Prostate gland (tissue), 2 donors: ENCODE results near the gene HMX3. TPM values are rescaled to one million over a fixed set of nuclear protein-coding genes. Genes with fewer than 3 reads are reported as not detected.

ENCODE experiments used
- DNase-seq: peaks from one replicate; pipeline ENCODE4 v3.0.0-alpha.2; 2019; ENCODE audit warnings: low spot score
- H3K27ac ChIP-seq, 2 donors: fragments of 200-600 bp; sonication (generic); 2 replicates each; pipeline ENCODE4 v1.5.1; 2017 to 2019
- H3K27me3 ChIP-seq: fragments of 200-600 bp; sonication (generic); replicated peaks from 2 replicates; pipeline ENCODE4 v1.5.1; 2019; ENCODE audit not compliant: insufficient read depth
- H3K36me3 ChIP-seq, 2 donors: fragments of 200-600 bp; sonication (generic); 1 replicate in 1 of 2; 2 replicates in 1 of 2; pipeline versions ENCODE4 v1.5.1 to v1.8.1; 2017 to 2019
- H3K4me1 ChIP-seq: fragments of 200-600 bp; sonication (generic); replicated peaks from 2 replicates; pipeline ENCODE4 v1.5.1; 2019
- H3K4me3 ChIP-seq, 2 donors: fragments of 200-600 bp; sonication (generic); 2 replicates each; pipeline ENCODE4 v1.5.1; 2017 to 2019
- H3K9me3 ChIP-seq: fragments of 200-600 bp; sonication (generic); 2 replicates; pipeline ENCODE4 v1.5.1; 2017
- CTCF ChIP-seq, 4 experiments: fragments of 200-600 bp in 2 of 4; fragments of 450-650 bp in 2 of 4; sonication (generic) in 2 of 4; IDR thresholded peaks; 1 replicate in 3 of 4; 2 replicates in 1 of 4; pipeline ENCODE4 v1.5.1; 2016 to 2019; ENCODE audit warnings: antibody characterized with exemption in 4 of 4, mild to moderate bottlenecking in 2 of 4, moderate library complexity in 2 of 4
- POLR2A ChIP-seq: fragments of 450-650 bp; IDR thresholded peaks from one replicate; pipeline ENCODE4 v1.6.1; 2016; ENCODE audit warnings: antibody characterized with exemption, mild to moderate bottlenecking
- POLR2AphosphoS5 ChIP-seq: sonication (generic); formaldehyde crosslinking; IDR thresholded peaks from one replicate; pipeline ENCODE4 v1.6.1; 2017; ENCODE audit warnings: antibody characterized with exemption
- WGBS: methylation state at CpG from one replicate; pipeline ENCODE4 v1.1.5; 2018; 5-methylcytosine and 5-hydroxymethylcytosine counted together
- intact Hi-C: fragments of 100-400 bp; cut with DNase I; formaldehyde crosslinking; loops from one replicate; pipeline ENCODE4 v1.14.2; 2022
- total RNA-seq, 2 donors: library from RNA; depleted of rRNA; stranded (reverse); fragments of >200 nt; gene quantifications; one replicate each; pipeline ENCODE4 v1.1.0, GENCODE V29; 2016

The HMX3 gene
- total RNA-seq, 2 donors from 2014 or later, result not detected

GRCh38 chr10:123143825-123144168 lies 8.0 kb downstream of the HMX3 start:
- H3K4me3 ChIP-seq, result no peak overlapping the region
- H3K4me1 ChIP-seq, result peaks cover 5% of the 10 kb centered on the region
- peaks cover 86% of the 10 kb centered on the region for H3K27me3 ChIP-seq

GRCh38 chr10:123144697-123145541 lies 9.1 kb downstream of the HMX3 start:
- Histone ChIP-seq H3K9me3 (no peaks in the 10 kb centered on the region), H3K27ac (no peak overlapping the region), H3K27me3 (peaks cover 89% of the 10 kb centered on the region), H3K4me3 (no peak overlapping the region), H3K36me3 (no peaks in the 10 kb centered on the region), H3K4me1 (peaks cover 10% of the 10 kb centered on the region)
- WGBS, result 4% methylated on average over 29 of the region's 29 CpGs
- no peak for DNase-seq
- TF ChIP-seq CTCF (IDR thresholded peaks at IDR 0.05) (no peak), POLR2A (no peak), POLR2AphosphoS5 (no peak)
- intact Hi-C loops, result loop anchor here (10.0 kb wide), 1 partner anchor 1260 kb away; no protein-coding TSS in a partner anchor

More at GRCh38 chr10:123143825-123144168, 8.0 kb downstream of the HMX3 start:
- WGBS, result 10% methylated on average over 10 of the region's 10 CpGs
- intact Hi-C loops, result loop anchor here (10.0 kb wide), 1 partner anchor 1261 kb away; no protein-coding TSS in a partner anchor
- H3K9me3 ChIP-seq, result no peaks in the 10 kb centered on the region
- no peak for DNase-seq
- no peak overlapping the region for H3K27ac ChIP-seq
- no peaks in the 10 kb centered on the region for H3K36me3 ChIP-seq
- TF ChIP-seq POLR2AphosphoS5, result no peak
- no peak for TF ChIP-seq POLR2A
- TF ChIP-seq CTCF (IDR thresholded peaks at IDR 0.05), result no peak

- H3K27ac ChIP-seq, result no peak overlapping the region
- TF ChIP-seq CTCF (IDR thresholded peaks at IDR 0.05) (no peak), POLR2AphosphoS5 (no peak), POLR2A (no peak)
- H3K4me3 ChIP-seq, result no peak overlapping the region
- H3K36me3 ChIP-seq, result no peaks in the 10 kb centered on the region
- H3K4me1 ChIP-seq, result peaks cover 12% of the 10 kb centered on the region
- no peak for DNase-seq
- H3K9me3 ChIP-seq, result no peaks in the 10 kb centered on the region
- intact Hi-C loops, result loop anchor here (10.0 kb wide), 1 partner anchor 1259 kb away; no protein-coding TSS in a partner anchor
- 6% methylated on average over 14 of the region's 14 CpGs for WGBS
- peaks cover 90% of the 10 kb centered on the region for H3K27me3 ChIP-seq
Observed at GRCh38 chr10:123145542-123146012, 9.8 kb downstream of the HMX3 start.

GRCh38 chr10:123146013-123146893 lies 10.5 kb downstream of the HMX3 start:
- no peaks in the 10 kb centered on the region for H3K36me3 ChIP-seq
- intact Hi-C loops, result loop anchor here (10.0 kb wide), 1 partner anchor 1259 kb away; no protein-coding TSS in a partner anchor
- H3K4me3 ChIP-seq, result no peak overlapping the region
- no peaks in the 10 kb centered on the region for H3K9me3 ChIP-seq
- WGBS, result 6% methylated on average over 58 of the region's 59 CpGs
- peaks cover 6% of the 10 kb centered on the region for H3K4me1 ChIP-seq
- H3K27me3 ChIP-seq, result peaks cover 90% of the 10 kb centered on the region
- no peak overlapping the region for H3K27ac ChIP-seq
- DNase-seq, result no peak
- no peak for TF ChIP-seq CTCF (IDR thresholded peaks at IDR 0.05)
- TF ChIP-seq POLR2A, result no peak
- no peak for TF ChIP-seq POLR2AphosphoS5
